Neural cell (in vitro differentiated cells): ENCODE measurements around the gene NPC1.

Experiments used
- CTCF ChIP-seq: fragments of 450-650 bp; IDR thresholded peaks from 2 replicates; pipeline ENCODE4 v1.5.1; 2014; ENCODE audit warnings: antibody characterized with exemption, mild to moderate bottlenecking, moderate library complexity; ENCODE audit not compliant: poor library complexity, severe bottlenecking
- EZH2 ChIP-seq: fragments of 200-600, 300-800 bp; shearing (Covaris generic), sonication (generic); IDR thresholded peaks from 2 replicates; pipeline ENCODE4 v1.6.1; 2014; ENCODE audit warnings: antibody characterized with exemption, low read length, borderline replicate concordance, mild to moderate bottlenecking; ENCODE audit not compliant: insufficient read depth, poor library complexity, severe bottlenecking
- MXI1 ChIP-seq: fragments of 450-650 bp; conservative IDR thresholded peaks from 2 replicates; pipeline ENCODE4 v1.6.1; 2014; ENCODE audit warnings: antibody characterized with exemption, mild to moderate bottlenecking; ENCODE audit not compliant: poor library complexity, severe bottlenecking
- POLR2AphosphoS5 ChIP-seq: IDR thresholded peaks from 2 replicates; pipeline ENCODE4 v1.6.1; 2012
- TF ChIP-seq, protein P1 (sequence below): IDR thresholded peaks from 2 replicates; pipeline ENCODE4 v1.6.1; 2012; ENCODE audit warnings: borderline replicate concordance

GRCh38 chr18:23575309-23575651 lies 11.0 kb downstream of the NPC1 start:
- no peak for TF ChIP-seq CTCF
- TF ChIP-seq EZH2, result no peak
- TF ChIP-seq MXI1, result no peak
- no peak for TF ChIP-seq POLR2AphosphoS5
- TF ChIP-seq, protein P1, sequence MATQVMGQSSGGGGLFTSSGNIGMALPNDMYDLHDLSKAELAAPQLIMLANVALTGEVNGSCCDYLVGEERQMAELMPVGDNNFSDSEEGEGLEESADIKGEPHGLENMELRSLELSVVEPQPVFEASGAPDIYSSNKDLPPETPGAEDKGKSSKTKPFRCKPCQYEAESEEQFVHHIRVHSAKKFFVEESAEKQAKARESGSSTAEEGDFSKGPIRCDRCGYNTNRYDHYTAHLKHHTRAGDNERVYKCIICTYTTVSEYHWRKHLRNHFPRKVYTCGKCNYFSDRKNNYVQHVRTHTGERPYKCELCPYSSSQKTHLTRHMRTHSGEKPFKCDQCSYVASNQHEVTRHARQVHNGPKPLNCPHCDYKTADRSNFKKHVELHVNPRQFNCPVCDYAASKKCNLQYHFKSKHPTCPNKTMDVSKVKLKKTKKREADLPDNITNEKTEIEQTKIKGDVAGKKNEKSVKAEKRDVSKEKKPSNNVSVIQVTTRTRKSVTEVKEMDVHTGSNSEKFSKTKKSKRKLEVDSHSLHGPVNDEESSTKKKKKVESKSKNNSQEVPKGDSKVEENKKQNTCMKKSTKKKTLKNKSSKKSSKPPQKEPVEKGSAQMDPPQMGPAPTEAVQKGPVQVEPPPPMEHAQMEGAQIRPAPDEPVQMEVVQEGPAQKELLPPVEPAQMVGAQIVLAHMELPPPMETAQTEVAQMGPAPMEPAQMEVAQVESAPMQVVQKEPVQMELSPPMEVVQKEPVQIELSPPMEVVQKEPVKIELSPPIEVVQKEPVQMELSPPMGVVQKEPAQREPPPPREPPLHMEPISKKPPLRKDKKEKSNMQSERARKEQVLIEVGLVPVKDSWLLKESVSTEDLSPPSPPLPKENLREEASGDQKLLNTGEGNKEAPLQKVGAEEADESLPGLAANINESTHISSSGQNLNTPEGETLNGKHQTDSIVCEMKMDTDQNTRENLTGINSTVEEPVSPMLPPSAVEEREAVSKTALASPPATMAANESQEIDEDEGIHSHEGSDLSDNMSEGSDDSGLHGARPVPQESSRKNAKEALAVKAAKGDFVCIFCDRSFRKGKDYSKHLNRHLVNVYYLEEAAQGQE, result no peak
